HFFc6 (cell line): ENCODE data around the gene ATXN3L. TPM values are rescaled to one million over a fixed set of nuclear protein-coding genes. Genes with fewer than 3 reads are reported as not detected.

Source experiments
- DNase-seq: peaks from one replicate; pipeline ENCODE4 v3.0.0-alpha.2; 2018
- H3K27ac Mint-ChIP-seq: 2 replicates; pipeline ENCODE4 v1.8.0; 2020; ENCODE audit warnings: mild to moderate bottlenecking, mixed read lengths
- H3K27me3 Mint-ChIP-seq: 2 replicates; pipeline ENCODE4 v1.8.0; 2021; ENCODE audit warnings: mild to moderate bottlenecking, moderate library complexity, mixed read lengths; ENCODE audit not compliant: insufficient read depth
- H3K36me3 Mint-ChIP-seq: 2 replicates; pipeline ENCODE4 v1.8.0; 2021; ENCODE audit warnings: low read depth, mixed read lengths
- H3K4me1 Mint-ChIP-seq: 2 replicates; pipeline ENCODE4 v1.8.0; 2020; ENCODE audit warnings: low read depth, mixed read lengths
- H3K4me3 Mint-ChIP-seq: 2 replicates; pipeline ENCODE4 v1.8.0; 2020; ENCODE audit warnings: mild to moderate bottlenecking, moderate library complexity, mixed read lengths
- H3K9me3 Mint-ChIP-seq: 2 replicates; pipeline ENCODE4 v1.8.0; 2020; ENCODE audit warnings: mild to moderate bottlenecking, mixed read lengths
- long read RNA-seq: library from polyadenylated mRNA; unstranded; transcript quantifications from one replicate; pipeline ENCODE4 v2.0.0, GENCODE V29; 2019
- total RNA-seq, 6 experiments: library from RNA; stranded (reverse); fragmentation: NEBNext Ultra II Directional; extraction: Animal tissue kit (Norgen Biotek cat#: 25700); gene quantifications; 2 replicates in 1 of 6; 3 replicates in 5 of 6; pipeline ENCODE4 v1.2.3, GENCODE V29; 2021
- TF ChIP-seq, protein P1 (sequence below): fragments of 200-600 bp; sonication (generic); IDR thresholded peaks from 2 replicates; pipeline ENCODE4 v1.5.0; 2021; ENCODE audit warnings: antibody characterized with exemption, mild to moderate bottlenecking

ATXN3L gene
- total RNA-seq, result not detected
- long read RNA-seq, result 0 reads

DNA sequence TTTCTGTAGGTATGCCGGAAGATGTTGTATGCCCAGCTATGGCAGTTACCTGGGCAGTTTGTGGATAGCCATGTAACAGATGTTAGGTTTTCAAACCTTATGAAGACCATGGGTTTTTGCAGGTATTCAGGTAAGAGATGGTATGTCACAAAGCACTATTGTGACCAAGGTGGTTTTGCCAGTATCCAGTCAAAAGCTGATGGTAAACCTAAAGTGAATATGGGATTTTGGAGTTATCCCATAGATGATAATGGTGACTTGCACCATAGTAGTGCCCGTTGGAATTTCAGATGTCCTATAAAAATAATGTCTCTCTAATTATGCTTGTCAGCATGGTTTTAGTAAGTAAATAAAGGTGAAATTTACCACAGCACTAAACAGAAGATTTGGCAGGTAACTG lies at the start of gene ATXN3L:
TSS of gene ATXN3L (minus strand) at position 101 of the 400 bp plus-strand sequence. CDS start 119 bp downstream, outside the sequence.
- Mint-ChIP-seq H3K4me1 (no peaks in the 10 kb centered on the region), H3K4me3 (no peak within 1 kb of the TSS), H3K9me3 (no peaks in the 10 kb centered on the region), H3K27me3 (no peaks in the 10 kb centered on the region), H3K27ac (no peak within 1 kb of the TSS), H3K36me3 (no peaks in the 10 kb centered on the region)
- TF ChIP-seq, protein P1, sequence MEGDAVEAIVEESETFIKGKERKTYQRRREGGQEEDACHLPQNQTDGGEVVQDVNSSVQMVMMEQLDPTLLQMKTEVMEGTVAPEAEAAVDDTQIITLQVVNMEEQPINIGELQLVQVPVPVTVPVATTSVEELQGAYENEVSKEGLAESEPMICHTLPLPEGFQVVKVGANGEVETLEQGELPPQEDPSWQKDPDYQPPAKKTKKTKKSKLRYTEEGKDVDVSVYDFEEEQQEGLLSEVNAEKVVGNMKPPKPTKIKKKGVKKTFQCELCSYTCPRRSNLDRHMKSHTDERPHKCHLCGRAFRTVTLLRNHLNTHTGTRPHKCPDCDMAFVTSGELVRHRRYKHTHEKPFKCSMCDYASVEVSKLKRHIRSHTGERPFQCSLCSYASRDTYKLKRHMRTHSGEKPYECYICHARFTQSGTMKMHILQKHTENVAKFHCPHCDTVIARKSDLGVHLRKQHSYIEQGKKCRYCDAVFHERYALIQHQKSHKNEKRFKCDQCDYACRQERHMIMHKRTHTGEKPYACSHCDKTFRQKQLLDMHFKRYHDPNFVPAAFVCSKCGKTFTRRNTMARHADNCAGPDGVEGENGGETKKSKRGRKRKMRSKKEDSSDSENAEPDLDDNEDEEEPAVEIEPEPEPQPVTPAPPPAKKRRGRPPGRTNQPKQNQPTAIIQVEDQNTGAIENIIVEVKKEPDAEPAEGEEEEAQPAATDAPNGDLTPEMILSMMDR, result no peak
- DNase-seq, result no peak

GRCh38 chrX:13369256-13370030 lies 49.6 kb upstream of the ATXN3L start:
- no peak for DNase-seq

DNA sequence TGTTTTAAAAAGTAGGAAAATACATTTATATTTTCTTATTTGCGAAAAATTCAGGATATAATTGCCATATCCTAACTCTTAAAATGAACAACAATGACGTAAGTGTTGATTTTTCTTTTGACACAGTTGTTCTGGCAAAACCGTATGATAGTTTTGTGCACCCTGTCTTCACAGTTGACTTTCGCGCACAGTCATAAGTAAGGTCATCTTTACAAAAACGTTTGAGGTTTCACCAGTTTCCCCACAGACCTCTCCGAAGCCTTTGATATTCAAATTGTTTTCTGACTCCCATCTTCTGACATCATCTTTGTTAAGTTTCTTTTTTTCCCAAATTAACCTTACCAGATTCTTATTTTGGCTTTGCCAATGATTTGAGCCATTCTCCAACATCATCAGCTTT lies 48.1 kb upstream of the ATXN3L start:
- H3K4me1 Mint-ChIP-seq, result peaks cover 35% of the 10 kb centered on the region
- H3K36me3 Mint-ChIP-seq, result no peaks in the 10 kb centered on the region; the same call in 1 of the 2 replicates
- TF ChIP-seq, protein P1, result no peak
- no peak overlapping the region for H3K27ac Mint-ChIP-seq
- H3K9me3 Mint-ChIP-seq, result no peaks in the 10 kb centered on the region
- no peak overlapping the region for H3K4me3 Mint-ChIP-seq
- H3K27me3 Mint-ChIP-seq, result peaks cover 2% of the 10 kb centered on the region
- no peak for DNase-seq

More at GRCh38 chrX:13369256-13370030, 49.6 kb upstream of the ATXN3L start:
- H3K9me3 Mint-ChIP-seq, result no peaks in the 10 kb centered on the region
- H3K4me1 Mint-ChIP-seq, result peaks cover 50% of the 10 kb centered on the region
- TF ChIP-seq, protein P1, result no peak
- no peak overlapping the region for H3K4me3 Mint-ChIP-seq
- H3K27ac Mint-ChIP-seq, result no peak overlapping the region
- H3K27me3 Mint-ChIP-seq, result peaks cover 2% of the 10 kb centered on the region
- no peaks in the 10 kb centered on the region; the same call in 1 of the 2 replicates for H3K36me3 Mint-ChIP-seq

GRCh38 chrX:13366698-13367097 lies 46.8 kb upstream of the ATXN3L start:
- Mint-ChIP-seq H3K36me3 (no peaks in the 10 kb centered on the region; the same call in 1 of the 2 replicates), H3K27me3 (peaks cover 2% of the 10 kb centered on the region), H3K4me3 (no peak overlapping the region), H3K9me3 (no peaks in the 10 kb centered on the region), H3K4me1 (peaks cover 23% of the 10 kb centered on the region), H3K27ac (no peak overlapping the region)
- TF ChIP-seq, protein P1, result no peak
- DNase-seq, result no peak

GRCh38 chrX:13365161-13365560 lies 45.3 kb upstream of the ATXN3L start:
- TF ChIP-seq, protein P1, result no peak
- H3K27me3 Mint-ChIP-seq, result peaks cover 2% of the 10 kb centered on the region
- H3K9me3 Mint-ChIP-seq, result no peaks in the 10 kb centered on the region
- DNase-seq, result no peak
- no peak overlapping the region for H3K27ac Mint-ChIP-seq
- no peaks in the 10 kb centered on the region; the same call in 1 of the 2 replicates for H3K36me3 Mint-ChIP-seq
- H3K4me3 Mint-ChIP-seq, result no peak overlapping the region
- H3K4me1 Mint-ChIP-seq, result peaks cover 14% of the 10 kb centered on the region; the same call in 1 of the 2 replicates
